HT-29 (cell line): Measurements from ENCODE around the gene NPM1. TPM values are rescaled to one million over a fixed set of nuclear protein-coding genes. Genes with fewer than 3 reads are reported as not detected.
"Not testable (repeated sequence)": the region's sequence is repeated elsewhere in the genome, so short reads cannot be mapped to it uniquely, and the experiment has no call there.

ENCODE experiments used
- DNase-seq: peaks from one replicate; pipeline ENCODE4 v3.0.0-alpha.2; 2015; ENCODE audit warnings: low spot score
- total RNA-seq: library from RNA; depleted of rRNA; stranded (reverse); fragments of >200 nt; shearing (Covaris generic); gene quantifications from 2 replicates; pipeline ENCODE4 v1.2.3, GENCODE V29; 2014

Gene NPM1
- total RNA-seq, 1 experiment from 2014 or later: 896 TPM

- no peak for DNase-seq
Observed at GRCh38 chr5:171386006-171386671, 1.5 kb upstream of the NPM1 start.

GRCh38 chr5:171386861-171387344, 746 bp upstream of the NPM1 start:
- no peak for DNase-seq

- DNase-seq: peak; percentile 78
Observed at GRCh38 chr5:171387970-171388815, 544 bp downstream of the NPM1 start.

GRCh38 chr5:171388816-171389168, 1.1 kb downstream of the NPM1 start:
- no peak for DNase-seq

- DNase-seq: no peak
Observed at GRCh38 chr5:171390883-171391677, 3.4 kb downstream of the NPM1 start.

GRCh38 chr5:171391996-171392577, 4.4 kb downstream of the NPM1 start:
- DNase-seq: no peak

- DNase-seq: no peak
Observed at GRCh38 chr5:171392585-171393159, 5.0 kb downstream of the NPM1 start.

- DNase-seq: no peak
Observed at GRCh38 chr5:171395042-171395441, 7.4 kb downstream of the NPM1 start.

GRCh38 chr5:171396583-171396982, 8.9 kb downstream of the NPM1 start:
- not testable (repeated sequence) for DNase-seq

- no peak for DNase-seq
Observed at GRCh38 chr5:171397190-171397589, 9.5 kb downstream of the NPM1 start.

- no peak for DNase-seq
Observed at GRCh38 chr5:171397599-171397998, 9.9 kb downstream of the NPM1 start.

GRCh38 chr5:171398660-171399059, 11.0 kb downstream of the NPM1 start:
- not testable (repeated sequence) for DNase-seq

- no peak for DNase-seq
Observed at GRCh38 chr5:171400169-171400568, 12.5 kb downstream of the NPM1 start.

- no peak for DNase-seq
Observed at GRCh38 chr5:171401167-171401947, 13.7 kb downstream of the NPM1 start.

GRCh38 chr5:171402751-171403150, 15.1 kb downstream of the NPM1 start:
- not testable (repeated sequence) for DNase-seq

GRCh38 chr5:171405615-171406014, 18.0 kb downstream of the NPM1 start:
- DNase-seq: no peak

GRCh38 chr5:171407234-171407633, 19.6 kb downstream of the NPM1 start:
- DNase-seq: no peak

GRCh38 chr5:171409164-171410136, 21.8 kb downstream of the NPM1 start:
- DNase-seq: no peak

- DNase-seq: no peak
Observed at GRCh38 chr5:171410181-171410580, 22.5 kb downstream of the NPM1 start.
